HEK293 (cell line): ENCODE results near the gene APBB2.

Experiments used
- CTCF ChIA-PET: fragments of 350-600 bp; formaldehyde crosslinking; extraction: SDS; loops from one replicate; lab custom pipeline; 2021; ENCODE audit warnings: antibody characterized with exemption; lab: Yijun Ruan, JAX
- POLR2A ChIA-PET: fragments of 300-600 bp; formaldehyde crosslinking; extraction: SDS; loops from one replicate; lab custom pipeline; 2020; ENCODE audit warnings: antibody characterized with exemption, inconsistent platforms; lab: Yijun Ruan, JAX
- H3K27ac ChIP-seq: fragments of 200-500 bp; sonication (Bioruptor generic); 2 replicates; pipeline ENCODE4 v1.5.1; 2014; ENCODE audit warnings: low read depth, low read length, control low read depth, inconsistent platforms; ENCODE audit errors: extremely low read depth
- H3K36me3 ChIP-seq, 2 experiments: fragments of 200-500 bp in 1 of 2; sonication (Bioruptor generic) in 1 of 2; 1 replicate in 1 of 2; 2 replicates in 1 of 2; pipeline ENCODE4 v1.5.1; 2014 to 2017; ENCODE audit warnings: inconsistent platforms in 2 of 2, low read length in 2 of 2; ENCODE audit not compliant: control insufficient read depth in 2 of 2, insufficient read depth in 1 of 2
- H3K4me1 ChIP-seq: fragments of 200-500 bp; sonication (Bioruptor generic); 2 replicates; pipeline ENCODE4 v1.5.1; 2014; ENCODE audit warnings: mild to moderate bottlenecking, low read length, inconsistent platforms; ENCODE audit not compliant: control insufficient read depth, insufficient read depth
- H3K4me3 ChIP-seq: 2 replicates; pipeline ENCODE4 v1.5.1; 2011; ENCODE audit warnings: low read depth, mild to moderate bottlenecking, control low read depth, low read length, moderate library complexity
- H3K9me3 ChIP-seq: fragments of 200-500 bp; sonication (Bioruptor generic); 2 replicates; pipeline ENCODE4 v1.5.1; 2014; ENCODE audit warnings: low read depth, low read length, inconsistent platforms; ENCODE audit not compliant: control insufficient read depth, insufficient read depth
- BCL11B ChIP-seq: fragments of 450-650 bp; formaldehyde crosslinking; IDR thresholded peaks from 2 replicates; pipeline ENCODE4 v1.5.1; 2016; ENCODE audit warnings: low read depth, missing biosample characterization, missing genetic modification characterization
- MEIS1 ChIP-seq: sonication (generic); formaldehyde crosslinking; IDR thresholded peaks from 2 replicates; pipeline ENCODE4 v1.8.1; 2022; ENCODE audit warnings: missing genetic modification reagents, mild to moderate bottlenecking, borderline replicate concordance
- YY1 ChIP-seq: fragments of 450-650 bp; formaldehyde crosslinking; IDR thresholded peaks from 2 replicates; pipeline ENCODE4 v1.5.1; 2018; ENCODE audit warnings: missing biosample characterization, missing genetic modification characterization
- ZBTB17 ChIP-seq: fragments of 450-650 bp; formaldehyde crosslinking; IDR thresholded peaks from 2 replicates; pipeline ENCODE4 v1.5.1; 2016; ENCODE audit warnings: missing biosample characterization, missing genetic modification characterization
- ZNF2 ChIP-seq: fragments of 450-650 bp; formaldehyde crosslinking; IDR thresholded peaks from 2 replicates; pipeline ENCODE4 v1.5.1; 2016; ENCODE audit warnings: missing biosample characterization, missing genetic modification characterization
- ZNF24 ChIP-seq: fragments of 450-650 bp; formaldehyde crosslinking; IDR thresholded peaks from 2 replicates; pipeline ENCODE4 v1.5.1; 2016; ENCODE audit warnings: missing biosample characterization, missing genetic modification characterization
- ZNF571 ChIP-seq: fragments of 450-650 bp; formaldehyde crosslinking; IDR thresholded peaks from 2 replicates; pipeline ENCODE4 v1.5.0; 2017; ENCODE audit warnings: missing biosample characterization, missing genetic modification characterization
- ZNF670 ChIP-seq: fragments of 450-650 bp; formaldehyde crosslinking; IDR thresholded peaks from 2 replicates; pipeline ENCODE4 v1.5.1; 2016; ENCODE audit warnings: missing biosample characterization, missing genetic modification characterization, low read depth
- ZNF677 ChIP-seq: fragments of 450-650 bp; IDR thresholded peaks from 2 replicates; pipeline ENCODE4 v1.5.0; 2018; ENCODE audit warnings: missing biosample characterization, mild to moderate bottlenecking, missing genetic modification characterization, moderate library complexity
- ZNF701 ChIP-seq: fragments of 450-650 bp; formaldehyde crosslinking; IDR thresholded peaks from 2 replicates; pipeline ENCODE4 v1.5.1; 2016; ENCODE audit warnings: missing biosample characterization, missing genetic modification characterization
- ZNF777 ChIP-seq: fragments of 450-650 bp; formaldehyde crosslinking; IDR thresholded peaks from 2 replicates; pipeline ENCODE4 v1.5.1; 2017; ENCODE audit warnings: missing biosample characterization, missing genetic modification characterization, borderline replicate concordance
- ZNF837 ChIP-seq: fragments of 450-650 bp; formaldehyde crosslinking; IDR thresholded peaks from 2 replicates; pipeline ENCODE4 v1.5.1; 2016; ENCODE audit warnings: missing biosample characterization, missing genetic modification characterization
- TF ChIP-seq, protein P1 (sequence below): fragments of 450-650 bp; formaldehyde crosslinking; IDR thresholded peaks from 2 replicates; pipeline ENCODE4 v1.5.1; 2016; ENCODE audit warnings: missing biosample characterization, missing genetic modification characterization, borderline replicate concordance
- TF ChIP-seq, protein P2 (sequence below): fragments of 450-650 bp; formaldehyde crosslinking; IDR thresholded peaks from 2 replicates; pipeline ENCODE4 v1.5.1; 2016; ENCODE audit warnings: missing biosample characterization, missing genetic modification characterization
- TF ChIP-seq, protein P3 (sequence below): fragments of 450-650 bp; formaldehyde crosslinking; IDR thresholded peaks from 2 replicates; pipeline ENCODE4 v1.5.1; 2016; ENCODE audit warnings: missing biosample characterization, missing genetic modification characterization
- TF ChIP-seq, protein P4 (sequence below): sonication (generic); formaldehyde crosslinking; IDR thresholded peaks from 2 replicates; pipeline ENCODE4 v1.8.1; 2022; ENCODE audit warnings: mild to moderate bottlenecking, moderate library complexity, missing genetic modification reagents

The APBB2 gene

DNA sequence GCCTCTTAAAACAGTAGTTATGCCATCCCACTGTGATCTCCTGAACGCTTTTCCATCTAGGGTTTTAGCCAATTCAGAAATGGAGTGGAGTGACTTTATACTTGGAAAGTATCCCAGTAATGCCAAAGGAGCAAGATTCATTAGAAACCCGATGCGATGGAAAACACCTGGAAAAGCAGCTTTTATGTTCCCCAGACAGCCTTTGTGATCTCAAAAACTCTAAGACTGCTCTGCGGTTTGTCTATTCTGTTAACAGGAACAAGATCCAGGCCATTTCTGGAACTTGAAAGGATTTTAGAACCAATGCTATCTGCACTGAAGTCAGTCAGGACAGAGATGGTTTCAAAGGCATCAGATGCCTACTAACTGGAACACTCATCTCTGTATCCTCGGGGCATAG, 145.1 kb downstream of the APBB2 start:
- Histone ChIP-seq H3K36me3 (no peaks in the 10 kb centered on the region), H3K4me1 (peaks cover 6% of the 10 kb centered on the region), H3K9me3 (no peaks in the 10 kb centered on the region), H3K4me3 (no peak overlapping the region), H3K27ac (no peak overlapping the region)
- POLR2A ChIA-PET: no interaction called here
- TF ChIP-seq, protein P1, sequence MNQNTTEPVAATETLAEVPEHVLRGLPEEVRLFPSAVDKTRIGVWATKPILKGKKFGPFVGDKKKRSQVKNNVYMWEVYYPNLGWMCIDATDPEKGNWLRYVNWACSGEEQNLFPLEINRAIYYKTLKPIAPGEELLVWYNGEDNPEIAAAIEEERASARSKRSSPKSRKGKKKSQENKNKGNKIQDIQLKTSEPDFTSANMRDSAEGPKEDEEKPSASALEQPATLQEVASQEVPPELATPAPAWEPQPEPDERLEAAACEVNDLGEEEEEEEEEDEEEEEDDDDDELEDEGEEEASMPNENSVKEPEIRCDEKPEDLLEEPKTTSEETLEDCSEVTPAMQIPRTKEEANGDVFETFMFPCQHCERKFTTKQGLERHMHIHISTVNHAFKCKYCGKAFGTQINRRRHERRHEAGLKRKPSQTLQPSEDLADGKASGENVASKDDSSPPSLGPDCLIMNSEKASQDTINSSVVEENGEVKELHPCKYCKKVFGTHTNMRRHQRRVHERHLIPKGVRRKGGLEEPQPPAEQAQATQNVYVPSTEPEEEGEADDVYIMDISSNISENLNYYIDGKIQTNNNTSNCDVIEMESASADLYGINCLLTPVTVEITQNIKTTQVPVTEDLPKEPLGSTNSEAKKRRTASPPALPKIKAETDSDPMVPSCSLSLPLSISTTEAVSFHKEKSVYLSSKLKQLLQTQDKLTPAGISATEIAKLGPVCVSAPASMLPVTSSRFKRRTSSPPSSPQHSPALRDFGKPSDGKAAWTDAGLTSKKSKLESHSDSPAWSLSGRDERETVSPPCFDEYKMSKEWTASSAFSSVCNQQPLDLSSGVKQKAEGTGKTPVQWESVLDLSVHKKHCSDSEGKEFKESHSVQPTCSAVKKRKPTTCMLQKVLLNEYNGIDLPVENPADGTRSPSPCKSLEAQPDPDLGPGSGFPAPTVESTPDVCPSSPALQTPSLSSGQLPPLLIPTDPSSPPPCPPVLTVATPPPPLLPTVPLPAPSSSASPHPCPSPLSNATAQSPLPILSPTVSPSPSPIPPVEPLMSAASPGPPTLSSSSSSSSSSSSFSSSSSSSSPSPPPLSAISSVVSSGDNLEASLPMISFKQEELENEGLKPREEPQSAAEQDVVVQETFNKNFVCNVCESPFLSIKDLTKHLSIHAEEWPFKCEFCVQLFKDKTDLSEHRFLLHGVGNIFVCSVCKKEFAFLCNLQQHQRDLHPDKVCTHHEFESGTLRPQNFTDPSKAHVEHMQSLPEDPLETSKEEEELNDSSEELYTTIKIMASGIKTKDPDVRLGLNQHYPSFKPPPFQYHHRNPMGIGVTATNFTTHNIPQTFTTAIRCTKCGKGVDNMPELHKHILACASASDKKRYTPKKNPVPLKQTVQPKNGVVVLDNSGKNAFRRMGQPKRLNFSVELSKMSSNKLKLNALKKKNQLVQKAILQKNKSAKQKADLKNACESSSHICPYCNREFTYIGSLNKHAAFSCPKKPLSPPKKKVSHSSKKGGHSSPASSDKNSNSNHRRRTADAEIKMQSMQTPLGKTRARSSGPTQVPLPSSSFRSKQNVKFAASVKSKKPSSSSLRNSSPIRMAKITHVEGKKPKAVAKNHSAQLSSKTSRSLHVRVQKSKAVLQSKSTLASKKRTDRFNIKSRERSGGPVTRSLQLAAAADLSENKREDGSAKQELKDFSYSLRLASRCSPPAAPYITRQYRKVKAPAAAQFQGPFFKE (tag by site-specific recombination): no peak
- no peak for TF ChIP-seq ZBTB17 (tag by site-specific recombination)
- TF ChIP-seq ZNF777 (tag by site-specific recombination): no peak
- TF ChIP-seq, protein P2, sequence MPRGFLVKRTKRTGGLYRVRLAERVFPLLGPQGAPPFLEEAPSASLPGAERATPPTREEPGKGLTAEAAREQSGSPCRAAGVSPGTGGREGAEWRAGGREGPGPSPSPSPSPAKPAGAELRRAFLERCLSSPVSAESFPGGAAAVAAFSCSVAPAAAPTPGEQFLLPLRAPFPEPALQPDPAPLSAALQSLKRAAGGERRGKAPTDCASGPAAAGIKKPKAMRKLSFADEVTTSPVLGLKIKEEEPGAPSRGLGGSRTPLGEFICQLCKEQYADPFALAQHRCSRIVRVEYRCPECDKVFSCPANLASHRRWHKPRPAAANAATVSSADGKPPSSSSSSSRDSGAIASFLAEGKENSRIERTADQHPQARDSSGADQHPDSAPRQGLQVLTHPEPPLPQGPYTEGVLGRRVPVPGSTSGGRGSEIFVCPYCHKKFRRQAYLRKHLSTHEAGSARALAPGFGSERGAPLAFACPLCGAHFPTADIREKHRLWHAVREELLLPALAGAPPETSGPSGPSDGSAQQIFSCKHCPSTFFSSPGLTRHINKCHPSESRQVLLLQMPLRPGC (tag by site-specific recombination): no peak
- TF ChIP-seq ZNF701 (tag by site-specific recombination): no peak
- no peak for TF ChIP-seq ZNF837 (tag by site-specific recombination)
- TF ChIP-seq, protein P3, sequence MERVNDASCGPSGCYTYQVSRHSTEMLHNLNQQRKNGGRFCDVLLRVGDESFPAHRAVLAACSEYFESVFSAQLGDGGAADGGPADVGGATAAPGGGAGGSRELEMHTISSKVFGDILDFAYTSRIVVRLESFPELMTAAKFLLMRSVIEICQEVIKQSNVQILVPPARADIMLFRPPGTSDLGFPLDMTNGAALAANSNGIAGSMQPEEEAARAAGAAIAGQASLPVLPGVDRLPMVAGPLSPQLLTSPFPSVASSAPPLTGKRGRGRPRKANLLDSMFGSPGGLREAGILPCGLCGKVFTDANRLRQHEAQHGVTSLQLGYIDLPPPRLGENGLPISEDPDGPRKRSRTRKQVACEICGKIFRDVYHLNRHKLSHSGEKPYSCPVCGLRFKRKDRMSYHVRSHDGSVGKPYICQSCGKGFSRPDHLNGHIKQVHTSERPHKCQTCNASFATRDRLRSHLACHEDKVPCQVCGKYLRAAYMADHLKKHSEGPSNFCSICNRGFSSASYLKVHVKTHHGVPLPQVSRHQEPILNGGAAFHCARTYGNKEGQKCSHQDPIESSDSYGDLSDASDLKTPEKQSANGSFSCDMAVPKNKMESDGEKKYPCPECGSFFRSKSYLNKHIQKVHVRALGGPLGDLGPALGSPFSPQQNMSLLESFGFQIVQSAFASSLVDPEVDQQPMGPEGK (tag by site-specific recombination): no peak
- TF ChIP-seq BCL11B (tag by site-specific recombination): no peak
- TF ChIP-seq ZNF677 (tag by site-specific recombination): no peak
- TF ChIP-seq, protein P4, sequence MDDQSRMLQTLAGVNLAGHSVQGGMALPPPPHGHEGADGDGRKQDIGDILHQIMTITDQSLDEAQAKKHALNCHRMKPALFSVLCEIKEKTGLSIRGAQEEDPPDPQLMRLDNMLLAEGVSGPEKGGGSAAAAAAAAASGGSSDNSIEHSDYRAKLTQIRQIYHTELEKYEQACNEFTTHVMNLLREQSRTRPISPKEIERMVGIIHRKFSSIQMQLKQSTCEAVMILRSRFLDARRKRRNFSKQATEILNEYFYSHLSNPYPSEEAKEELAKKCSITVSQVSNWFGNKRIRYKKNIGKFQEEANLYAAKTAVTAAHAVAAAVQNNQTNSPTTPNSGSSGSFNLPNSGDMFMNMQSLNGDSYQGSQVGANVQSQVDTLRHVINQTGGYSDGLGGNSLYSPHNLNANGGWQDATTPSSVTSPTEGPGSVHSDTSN (CRISPR knock-in tag): no peak
- TF ChIP-seq ZNF24: no peak
- TF ChIP-seq ZNF571: no peak
- TF ChIP-seq ZNF2 (tag by site-specific recombination): no peak
- no peak for TF ChIP-seq ZNF670 (tag by site-specific recombination)
- no peak for TF ChIP-seq YY1 (tag by site-specific recombination)
- TF ChIP-seq MEIS1 (CRISPR knock-in tag): no peak
- CTCF ChIA-PET: no interaction called here
